K562 (cell line): Measurements from ENCODE around the gene UNC45A.

ENCODE experiments used
- EP300 ChIP-seq: IDR thresholded peaks from 2 replicates; pipeline ENCODE4 v1.6.1; 2012; ENCODE audit warnings: low read length, improper control_type of control experiment
- HDAC6 ChIP-seq: IDR thresholded peaks from 2 replicates; pipeline ENCODE4 v1.6.1; 2012; ENCODE audit warnings: low read depth, mild to moderate bottlenecking, control low read depth, inconsistent platforms, low read length, moderate library complexity
- HIVEP1 ChIP-seq: fragments of 250-450 bp; sonication (Bioruptor Pico); IDR thresholded peaks from 2 replicates; pipeline ENCODE4 v1.4.0; 2020; ENCODE audit warnings: mild to moderate bottlenecking
- KLF13 ChIP-seq: fragments of 450-650 bp; IDR thresholded peaks from 2 replicates; pipeline ENCODE4 v1.6.1; 2016; ENCODE audit warnings: missing genetic modification characterization, low read depth, mild to moderate bottlenecking, missing compliant biosample characterization, moderate library complexity, borderline replicate concordance
- NFYB ChIP-seq: IDR thresholded peaks from 2 replicates; pipeline ENCODE4 v1.6.1; 2011; ENCODE audit warnings: mild to moderate bottlenecking, moderate library complexity; ENCODE audit not compliant: insufficient read length; ENCODE audit errors: extremely low read depth
- PATZ1 ChIP-seq: fragments of 250-450 bp; sonication (Bioruptor Pico); IDR thresholded peaks from 2 replicates; pipeline ENCODE4 v1.5.0; 2020; ENCODE audit warnings: mild to moderate bottlenecking, borderline replicate concordance
- ZNF324 ChIP-seq: fragments of 250-450 bp; sonication (Bioruptor Pico); IDR thresholded peaks from 2 replicates; pipeline ENCODE4 v1.4.0; 2020; ENCODE audit warnings: mild to moderate bottlenecking
- ZNF707 ChIP-seq: fragments of 250-450 bp; sonication (Bioruptor Pico); conservative IDR thresholded peaks from 2 replicates; pipeline ENCODE4 v1.8.0; 2022; ENCODE audit warnings: inconsistent platforms, mild to moderate bottlenecking, moderate library complexity
- TF ChIP-seq, protein P1 (sequence below): fragments of 250-450 bp; sonication (Bioruptor Pico); IDR thresholded peaks from 2 replicates; pipeline ENCODE4 v1.5.0; 2022; ENCODE audit warnings: mild to moderate bottlenecking
- TF ChIP-seq, protein P2 (sequence below), 3 experiments: IDR thresholded peaks in 2 of 3; conservative IDR thresholded peaks in 1 of 3; 2 replicates each; pipeline ENCODE4 v1.5.1; 2011 to 2012; ENCODE audit warnings: low read length in 3 of 3, mild to moderate bottlenecking in 3 of 3, control low read depth in 2 of 3, improper control_type of control experiment in 1 of 3, inconsistent platforms in 1 of 3, low read depth in 1 of 3, mixed read lengths in 1 of 3, moderate library complexity in 1 of 3; ENCODE audit not compliant: insufficient read depth in 2 of 3

DNA sequence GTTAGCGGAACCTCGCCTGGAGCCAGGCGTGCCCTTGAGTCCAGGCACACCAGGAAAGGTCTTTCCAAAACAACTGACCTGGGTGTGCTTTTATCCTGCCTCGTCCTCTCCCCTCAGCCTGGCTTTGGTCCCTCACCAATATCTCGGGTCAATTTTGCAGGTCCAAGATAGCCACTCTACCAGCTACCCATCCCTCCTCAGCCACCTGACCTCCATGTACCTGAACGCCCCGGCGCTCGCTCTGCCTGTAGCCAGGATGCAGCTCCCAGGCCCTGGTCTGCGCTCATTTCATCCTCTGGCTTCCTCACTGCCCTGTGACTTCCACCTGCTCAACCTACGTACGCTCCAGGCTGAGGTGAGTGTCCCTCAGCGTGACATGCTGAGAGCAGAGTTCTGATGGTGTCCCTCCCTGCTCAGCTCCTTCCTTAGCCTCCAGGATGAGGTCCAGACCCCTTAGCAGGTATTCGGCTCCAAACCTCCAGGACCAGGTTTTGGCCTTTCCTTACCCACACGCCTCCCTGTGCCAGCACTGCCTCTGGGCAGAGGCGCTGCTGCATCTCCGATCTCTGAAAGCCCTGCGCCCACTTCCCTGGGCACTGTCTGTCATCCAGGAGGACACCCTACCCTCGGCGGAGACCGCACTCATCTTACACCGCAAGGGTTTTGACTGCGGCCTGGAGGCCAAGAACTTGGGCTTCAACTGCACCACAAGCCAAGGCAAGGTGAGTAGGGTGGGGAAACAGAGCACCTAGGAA lies 16.9 kb upstream of the UNC45A start:
- TF ChIP-seq ZNF324 (CRISPR knock-in tag): no peak
- TF ChIP-seq, protein P1, sequence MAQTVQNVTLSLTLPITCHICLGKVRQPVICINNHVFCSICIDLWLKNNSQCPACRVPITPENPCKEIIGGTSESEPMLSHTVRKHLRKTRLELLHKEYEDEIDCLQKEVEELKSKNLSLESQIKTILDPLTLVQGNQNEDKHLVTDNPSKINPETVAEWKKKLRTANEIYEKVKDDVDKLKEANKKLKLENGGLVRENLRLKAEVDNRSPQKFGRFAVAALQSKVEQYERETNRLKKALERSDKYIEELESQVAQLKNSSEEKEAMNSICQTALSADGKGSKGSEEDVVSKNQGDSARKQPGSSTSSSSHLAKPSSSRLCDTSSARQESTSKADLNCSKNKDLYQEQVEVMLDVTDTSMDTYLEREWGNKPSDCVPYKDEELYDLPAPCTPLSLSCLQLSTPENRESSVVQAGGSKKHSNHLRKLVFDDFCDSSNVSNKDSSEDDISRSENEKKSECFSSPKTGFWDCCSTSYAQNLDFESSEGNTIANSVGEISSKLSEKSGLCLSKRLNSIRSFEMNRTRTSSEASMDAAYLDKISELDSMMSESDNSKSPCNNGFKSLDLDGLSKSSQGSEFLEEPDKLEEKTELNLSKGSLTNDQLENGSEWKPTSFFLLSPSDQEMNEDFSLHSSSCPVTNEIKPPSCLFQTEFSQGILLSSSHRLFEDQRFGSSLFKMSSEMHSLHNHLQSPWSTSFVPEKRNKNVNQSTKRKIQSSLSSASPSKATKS (CRISPR knock-in tag): no peak
- TF ChIP-seq HIVEP1: no peak
- TF ChIP-seq HDAC6: no peak
- TF ChIP-seq EP300: no peak
- TF ChIP-seq, protein P2, sequence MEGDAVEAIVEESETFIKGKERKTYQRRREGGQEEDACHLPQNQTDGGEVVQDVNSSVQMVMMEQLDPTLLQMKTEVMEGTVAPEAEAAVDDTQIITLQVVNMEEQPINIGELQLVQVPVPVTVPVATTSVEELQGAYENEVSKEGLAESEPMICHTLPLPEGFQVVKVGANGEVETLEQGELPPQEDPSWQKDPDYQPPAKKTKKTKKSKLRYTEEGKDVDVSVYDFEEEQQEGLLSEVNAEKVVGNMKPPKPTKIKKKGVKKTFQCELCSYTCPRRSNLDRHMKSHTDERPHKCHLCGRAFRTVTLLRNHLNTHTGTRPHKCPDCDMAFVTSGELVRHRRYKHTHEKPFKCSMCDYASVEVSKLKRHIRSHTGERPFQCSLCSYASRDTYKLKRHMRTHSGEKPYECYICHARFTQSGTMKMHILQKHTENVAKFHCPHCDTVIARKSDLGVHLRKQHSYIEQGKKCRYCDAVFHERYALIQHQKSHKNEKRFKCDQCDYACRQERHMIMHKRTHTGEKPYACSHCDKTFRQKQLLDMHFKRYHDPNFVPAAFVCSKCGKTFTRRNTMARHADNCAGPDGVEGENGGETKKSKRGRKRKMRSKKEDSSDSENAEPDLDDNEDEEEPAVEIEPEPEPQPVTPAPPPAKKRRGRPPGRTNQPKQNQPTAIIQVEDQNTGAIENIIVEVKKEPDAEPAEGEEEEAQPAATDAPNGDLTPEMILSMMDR (IDR thresholded peaks at IDR 0.05 in 2 of 3, conservative IDR thresholded peaks at IDR 0.05 in 1 of 3; ENCODE audit: insufficient read depth in 2 of 3, low read depth in 1 of 3, low read length in 3 of 3): no peak
- no peak for TF ChIP-seq ZNF707
- TF ChIP-seq PATZ1 (CRISPR knock-in tag): no peak
- TF ChIP-seq KLF13: no peak
- TF ChIP-seq NFYB: no peak
